ENCODE data around the gene KCNG2.

KCNG2 gene

DNA sequence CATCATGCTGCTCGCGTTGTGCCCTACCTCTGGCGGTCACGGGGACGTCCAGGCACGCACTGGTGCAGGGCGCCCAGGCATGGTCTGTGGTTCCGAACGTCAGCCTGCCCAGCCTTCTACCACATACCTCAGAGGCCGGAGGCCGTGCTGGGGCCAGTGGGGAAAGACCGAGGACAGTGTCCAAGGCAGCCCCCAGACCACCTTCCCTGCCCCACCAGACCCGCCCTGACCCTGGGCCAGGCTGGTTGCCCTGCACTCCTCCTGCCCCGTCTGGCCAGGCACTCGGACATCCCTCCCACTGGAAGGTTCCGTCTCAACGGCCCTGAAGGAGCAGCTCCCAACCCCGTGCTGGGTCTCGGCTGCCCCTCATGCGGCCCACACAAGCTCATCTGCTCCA lies 120.9 kb downstream of the KCNG2 start:
- Histone ChIP-seq H3K4me1 (ENCODE audit: control insufficient read depth, insufficient read depth, low read length) (no peaks in the 10 kb centered on the region), H3K27ac (ENCODE audit: extremely low read depth, low read depth, low read length) (no peak overlapping the region), H3K36me3 (ENCODE audit: control insufficient read depth in 2 of 2, insufficient read depth in 1 of 2, low read length in 2 of 2) (peaks cover 0 to 20% of the 10 kb centered on the region in 2 experiments; a peak in 2 of 3 replicates), H3K9me3 (ENCODE audit: control insufficient read depth, insufficient read depth, low read depth, low read length) (no peaks in the 10 kb centered on the region), H3K4me3 (ENCODE audit: low read depth, low read length) (no peak overlapping the region)
- CTCF ChIA-PET, result interaction anchor here (0.6 kb wide), 1 partner anchor 11 kb away, joined by 4 read pairs; no protein-coding TSS in a partner anchor
- TF ChIP-seq GLIS1 (tag by site-specific recombination; IDR thresholded peaks at IDR 0.05), result no peak
- no peak for TF ChIP-seq ZNF223 (tag by site-specific recombination; IDR thresholded peaks at IDR 0.05)
- TF ChIP-seq ELK4 (IDR thresholded peaks at IDR 0.05; ENCODE audit: borderline replicate concordance, low read depth, low read length), result no peak
- TF ChIP-seq BCL11A (tag by site-specific recombination; IDR thresholded peaks at IDR 0.05; ENCODE audit: low read depth), result no peak
- no peak for TF ChIP-seq KLF16 (tag by site-specific recombination; IDR thresholded peaks at IDR 0.05)
- POLR2A ChIA-PET, result no interaction called here

DNA sequence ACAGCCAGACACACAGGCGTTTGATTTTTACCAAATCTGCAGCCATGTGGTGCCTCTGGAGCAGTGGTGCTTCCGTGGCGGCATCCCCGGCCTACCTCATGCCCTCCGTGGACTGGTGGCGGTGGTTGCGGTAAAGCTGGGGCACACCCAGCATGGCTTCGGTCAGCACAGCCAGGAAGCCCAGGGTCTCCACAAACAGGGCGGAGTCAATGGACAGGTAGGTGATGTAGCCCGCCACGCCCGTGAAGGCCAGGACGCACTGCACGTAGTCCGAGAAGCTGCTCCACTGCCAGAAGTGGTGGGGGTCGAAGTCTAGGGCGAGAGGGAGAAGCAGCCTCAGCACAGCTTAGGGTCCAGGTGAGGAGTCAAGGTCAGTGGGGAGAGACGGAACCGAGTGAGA lies 121.4 kb downstream of the KCNG2 start:
- CTCF ChIA-PET, result interaction anchor here (0.6 kb wide), 1 partner anchor 11 kb away, joined by 4 read pairs; no protein-coding TSS in a partner anchor
- Histone ChIP-seq H3K9me3 (ENCODE audit: control insufficient read depth, insufficient read depth, low read depth, low read length) (no peaks in the 10 kb centered on the region), H3K27ac (ENCODE audit: extremely low read depth, low read depth, low read length) (no peak overlapping the region), H3K4me1 (ENCODE audit: control insufficient read depth, insufficient read depth, low read length) (no peaks in the 10 kb centered on the region), H3K4me3 (ENCODE audit: low read depth, low read length) (no peak overlapping the region), H3K36me3 (ENCODE audit: control insufficient read depth in 2 of 2, insufficient read depth in 1 of 2, low read length in 2 of 2) (peaks cover 4 to 23% of the 10 kb centered on the region in 2 experiments; a peak in 2 of 3 replicates)
- POLR2A ChIA-PET, result no interaction called here
- TF ChIP-seq ZNF37A (tag by site-specific recombination; IDR thresholded peaks at IDR 0.05), result no peak

DNA sequence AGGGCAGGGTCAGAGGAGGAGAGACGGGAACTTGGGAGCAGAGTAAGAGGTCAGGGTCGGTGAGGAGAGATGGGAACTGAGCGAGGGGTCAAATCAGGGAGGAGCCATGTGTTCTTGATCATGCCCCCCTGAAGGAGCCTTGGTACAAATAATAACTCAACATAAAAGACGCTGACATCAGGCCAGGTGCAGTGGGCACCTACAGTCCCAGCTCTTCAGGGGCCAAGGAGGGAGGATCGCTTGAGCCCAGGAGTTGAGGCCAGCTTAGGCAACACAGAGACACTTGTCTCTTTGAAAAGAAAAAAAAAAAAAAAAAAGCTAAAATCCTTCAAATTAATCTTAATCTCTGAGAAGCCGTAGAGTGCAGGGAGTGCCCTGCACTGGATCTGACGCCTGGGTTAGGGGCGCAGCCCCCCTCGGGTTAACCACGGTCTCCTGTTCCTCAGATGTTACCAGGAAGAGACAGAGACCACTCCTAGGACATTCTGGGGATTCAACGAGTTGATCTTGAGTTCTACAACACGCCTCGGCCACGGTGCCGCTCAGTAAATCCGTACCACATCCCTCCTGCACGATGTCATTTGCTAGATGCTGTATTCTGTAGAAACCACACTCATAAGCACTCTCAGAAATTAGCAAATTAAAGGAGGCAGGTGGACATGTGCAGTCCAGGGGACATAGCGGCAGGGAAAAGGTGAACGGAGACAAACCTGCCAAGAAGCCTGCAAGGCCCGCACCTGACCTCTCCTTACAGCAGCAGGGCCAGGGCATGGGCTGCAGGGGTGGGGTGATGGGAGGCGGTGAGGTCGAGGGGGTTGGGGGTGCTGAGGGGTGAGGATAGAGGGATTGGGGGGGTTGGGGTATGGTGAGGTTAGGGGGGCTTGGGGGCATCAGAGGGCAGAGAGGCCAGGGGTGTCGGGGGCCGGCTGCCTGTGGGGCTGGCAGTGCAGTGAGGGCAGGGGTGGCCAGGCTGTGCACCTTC lies 124.5 kb downstream of the KCNG2 start:
- POLR2A ChIA-PET, result no interaction called here
- peaks cover 4 to 13% of the 10 kb centered on the region in 2 experiments; a peak in 2 of 3 replicates for H3K36me3 ChIP-seq (ENCODE audit: control insufficient read depth in 2 of 2, insufficient read depth in 1 of 2, low read length in 2 of 2)
- CTCF ChIA-PET, result no interaction called here
- no peak overlapping the region for H3K4me3 ChIP-seq (ENCODE audit: low read depth, low read length)
- no peak for TF ChIP-seq PBX3 (CRISPR knock-in tag; IDR thresholded peaks at IDR 0.05)
- no peak for TF ChIP-seq ZNF677 (tag by site-specific recombination; IDR thresholded peaks at IDR 0.05)
- TF ChIP-seq, protein P1, sequence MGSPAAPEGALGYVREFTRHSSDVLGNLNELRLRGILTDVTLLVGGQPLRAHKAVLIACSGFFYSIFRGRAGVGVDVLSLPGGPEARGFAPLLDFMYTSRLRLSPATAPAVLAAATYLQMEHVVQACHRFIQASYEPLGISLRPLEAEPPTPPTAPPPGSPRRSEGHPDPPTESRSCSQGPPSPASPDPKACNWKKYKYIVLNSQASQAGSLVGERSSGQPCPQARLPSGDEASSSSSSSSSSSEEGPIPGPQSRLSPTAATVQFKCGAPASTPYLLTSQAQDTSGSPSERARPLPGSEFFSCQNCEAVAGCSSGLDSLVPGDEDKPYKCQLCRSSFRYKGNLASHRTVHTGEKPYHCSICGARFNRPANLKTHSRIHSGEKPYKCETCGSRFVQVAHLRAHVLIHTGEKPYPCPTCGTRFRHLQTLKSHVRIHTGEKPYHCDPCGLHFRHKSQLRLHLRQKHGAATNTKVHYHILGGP (tag by site-specific recombination; IDR thresholded peaks at IDR 0.05), result no peak
- TF ChIP-seq ZNF169 (tag by site-specific recombination; IDR thresholded peaks at IDR 0.05), result no peak
- TF ChIP-seq, protein P2, sequence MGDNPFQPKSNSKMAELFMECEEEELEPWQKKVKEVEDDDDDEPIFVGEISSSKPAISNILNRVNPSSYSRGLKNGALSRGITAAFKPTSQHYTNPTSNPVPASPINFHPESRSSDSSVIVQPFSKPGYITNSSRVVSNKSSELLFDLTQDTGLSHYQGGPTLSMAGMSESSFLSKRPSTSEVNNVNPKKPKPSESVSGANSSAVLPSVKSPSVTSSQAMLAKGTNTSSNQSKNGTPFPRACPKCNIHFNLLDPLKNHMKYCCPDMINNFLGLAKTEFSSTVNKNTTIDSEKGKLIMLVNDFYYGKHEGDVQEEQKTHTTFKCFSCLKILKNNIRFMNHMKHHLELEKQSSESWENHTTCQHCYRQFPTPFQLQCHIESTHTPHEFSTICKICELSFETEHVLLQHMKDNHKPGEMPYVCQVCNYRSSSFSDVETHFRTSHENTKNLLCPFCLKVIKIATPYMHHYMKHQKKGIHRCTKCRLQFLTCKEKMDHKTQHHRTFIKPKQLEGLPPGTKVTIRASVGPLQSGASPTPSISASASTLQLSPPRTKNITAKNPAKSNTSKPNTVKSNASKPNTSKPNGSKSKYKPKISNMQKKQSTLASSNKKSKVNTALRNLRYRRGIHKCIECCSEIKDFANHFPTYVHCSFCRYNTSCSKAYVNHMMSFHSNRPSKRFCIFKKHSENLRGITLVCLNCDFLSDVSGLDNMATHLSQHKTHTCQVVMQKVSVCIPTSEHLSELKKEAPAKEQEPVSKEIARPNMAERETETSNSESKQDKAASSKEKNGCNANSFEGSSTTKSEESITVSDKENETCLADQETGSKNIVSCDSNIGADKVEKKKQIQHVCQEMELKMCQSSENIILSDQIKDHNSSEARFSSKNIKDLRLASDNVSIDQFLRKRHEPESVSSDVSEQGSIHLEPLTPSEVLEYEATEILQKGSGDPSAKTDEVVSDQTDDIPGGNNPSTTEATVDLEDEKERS (tag by site-specific recombination; IDR thresholded peaks at IDR 0.05), result no peak
- no peak for TF ChIP-seq WT1 (tag by site-specific recombination; IDR thresholded peaks at IDR 0.05)
- TF ChIP-seq, protein P3, sequence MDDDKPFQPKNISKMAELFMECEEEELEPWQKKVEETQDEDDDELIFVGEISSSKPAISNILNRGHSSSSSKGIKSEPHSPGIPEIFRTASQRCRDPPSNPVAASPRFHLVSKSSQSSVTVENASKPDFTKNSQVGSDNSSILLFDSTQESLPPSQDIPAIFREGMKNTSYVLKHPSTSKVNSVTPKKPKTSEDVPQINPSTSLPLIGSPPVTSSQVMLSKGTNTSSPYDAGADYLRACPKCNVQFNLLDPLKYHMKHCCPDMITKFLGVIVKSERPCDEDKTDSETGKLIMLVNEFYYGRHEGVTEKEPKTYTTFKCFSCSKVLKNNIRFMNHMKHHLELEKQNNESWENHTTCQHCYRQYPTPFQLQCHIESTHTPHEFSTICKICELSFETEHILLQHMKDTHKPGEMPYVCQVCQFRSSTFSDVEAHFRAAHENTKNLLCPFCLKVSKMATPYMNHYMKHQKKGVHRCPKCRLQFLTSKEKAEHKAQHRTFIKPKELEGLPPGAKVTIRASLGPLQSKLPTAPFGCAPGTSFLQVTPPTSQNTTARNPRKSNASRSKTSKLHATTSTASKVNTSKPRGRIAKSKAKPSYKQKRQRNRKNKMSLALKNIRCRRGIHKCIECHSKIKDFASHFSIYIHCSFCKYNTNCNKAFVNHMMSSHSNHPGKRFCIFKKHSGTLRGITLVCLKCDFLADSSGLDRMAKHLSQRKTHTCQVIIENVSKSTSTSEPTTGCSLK (tag by site-specific recombination; IDR thresholded peaks at IDR 0.05), result no peak
- TF ChIP-seq ZNF776 (tag by site-specific recombination; IDR thresholded peaks at IDR 0.05; ENCODE audit: borderline replicate concordance), result no peak
- no peaks in the 10 kb centered on the region for H3K9me3 ChIP-seq (ENCODE audit: control insufficient read depth, insufficient read depth, low read depth, low read length)
- H3K4me1 ChIP-seq (ENCODE audit: control insufficient read depth, insufficient read depth, low read length), result no peaks in the 10 kb centered on the region
- H3K27ac ChIP-seq (ENCODE audit: extremely low read depth, low read depth, low read length), result no peak overlapping the region
